Endodermal cell (in vitro differentiated cells): ENCODE results near the gene IQSEC2. TPM values are rescaled to one million over a fixed set of nuclear protein-coding genes. Genes with fewer than 3 reads are reported as not detected.

Source experiments
- DNase-seq: peaks from one replicate; pipeline ENCODE4 v3.0.0-alpha.2; 2017
- H3K27ac ChIP-seq: 2 replicates; pipeline ENCODE4 v1.5.1; 2013; ENCODE audit warnings: mild to moderate bottlenecking, low read depth, low read length, moderate library complexity
- H3K27me3 ChIP-seq: 2 replicates; pipeline ENCODE4 v1.6.1; 2013; ENCODE audit warnings: mild to moderate bottlenecking, low read length, moderate library complexity; ENCODE audit not compliant: insufficient read depth, control insufficient read depth, poor library complexity, severe bottlenecking
- H3K36me3 ChIP-seq: 2 replicates; pipeline ENCODE4 v1.7.0; 2013; ENCODE audit warnings: mild to moderate bottlenecking, low read length, moderate library complexity; ENCODE audit not compliant: control insufficient read depth, insufficient read depth
- H3K4me1 ChIP-seq: one replicate; pipeline ENCODE4 v1.7.0; 2013; ENCODE audit warnings: low read length; ENCODE audit not compliant: control insufficient read depth, insufficient read depth
- H3K4me3 ChIP-seq: 2 replicates; pipeline ENCODE4 v1.5.1; 2013; ENCODE audit warnings: mild to moderate bottlenecking, low read length, moderate library complexity
- H3K9ac ChIP-seq: 2 replicates; pipeline ENCODE4 v1.6.1; 2013; ENCODE audit warnings: mild to moderate bottlenecking, low read length, moderate library complexity; ENCODE audit not compliant: poor library complexity, severe bottlenecking; ENCODE audit errors: extremely low read depth
- H3K9me3 ChIP-seq: 2 replicates; pipeline ENCODE4 v1.6.1; 2013; ENCODE audit warnings: mild to moderate bottlenecking, low read length, moderate library complexity; ENCODE audit not compliant: control insufficient read depth
- H3K27ac Mint-ChIP-seq: 2 replicates; pipeline ENCODE4 v1.8.0; 2020; ENCODE audit warnings: mixed read lengths
- H3K27me3 Mint-ChIP-seq: 2 replicates; pipeline ENCODE4 v1.8.0; 2021; ENCODE audit warnings: mild to moderate bottlenecking, mixed read lengths; ENCODE audit not compliant: insufficient read depth
- H3K36me3 Mint-ChIP-seq: 2 replicates; pipeline ENCODE4 v1.8.0; 2020; ENCODE audit warnings: low read depth, mixed read lengths
- H3K4me1 Mint-ChIP-seq: 2 replicates; pipeline ENCODE4 v1.8.0; 2020; ENCODE audit warnings: mixed read lengths
- H3K4me3 Mint-ChIP-seq: 2 replicates; pipeline ENCODE4 v1.8.0; 2020; ENCODE audit warnings: mild to moderate bottlenecking, moderate library complexity, mixed read lengths
- H3K9me3 Mint-ChIP-seq: 2 replicates; pipeline ENCODE4 v1.8.0; 2020; ENCODE audit warnings: mild to moderate bottlenecking, mixed read lengths
- WGBS, 2 experiments: methylation state at CpG; one replicate each; pipeline versions ENCODE4 v1.1.5 to v1.1.7; 2013; ENCODE audit warnings: missing lambda C conversion rate in 2 of 2, mixed read lengths in 1 of 2; ENCODE audit not compliant: insufficient coverage in 1 of 2, insufficient read length in 1 of 2; 5-methylcytosine and 5-hydroxymethylcytosine counted together
- total RNA-seq, 2 donors: library from RNA; stranded (reverse); fragmentation: NEBNext Ultra II Directional in 1 of 2; extraction: Animal tissue kit (Norgen Biotek cat#: 25700) in 1 of 2; gene quantifications; 2 replicates in 1 of 2; 3 replicates in 1 of 2; pipeline ENCODE4 v1.2.1, GENCODE V29; 2021
- TF ChIP-seq, protein P1 (sequence below): fragments of 200-600 bp; sonication (generic); conservative IDR thresholded peaks from 2 replicates; pipeline ENCODE4 v1.5.0; 2021; ENCODE audit warnings: antibody characterized with exemption, mild to moderate bottlenecking

IQSEC2 gene
- total RNA-seq, 2 donors from 2014 or later: 14.7 to 18.2 TPM

DNA sequence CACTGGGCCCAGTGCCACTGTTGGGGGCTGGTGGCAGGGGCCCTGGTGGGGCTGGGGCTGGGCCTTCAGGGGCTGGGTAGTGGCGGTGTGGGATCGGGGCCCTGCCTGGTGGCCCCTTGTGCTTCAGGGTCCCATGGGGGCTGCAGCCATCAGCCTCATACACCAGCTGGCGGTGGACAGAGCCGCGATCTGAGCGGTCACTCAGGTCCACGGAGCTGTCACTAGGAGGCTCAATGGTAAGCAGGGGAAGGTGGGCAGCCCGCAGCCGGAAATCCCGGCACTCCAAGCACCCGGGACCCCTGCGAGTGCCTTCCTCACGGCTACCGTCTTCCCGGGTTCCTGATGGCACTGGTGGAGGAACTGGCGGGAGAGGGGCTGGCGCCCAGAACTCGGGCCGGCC is 30.8 kb downstream of the IQSEC2 start:
- Histone ChIP-seq H3K27ac (no peak overlapping the region), H3K9ac (no peak overlapping the region), H3K4me3 (no peak overlapping the region), H3K36me3 (no peaks in the 10 kb centered on the region), H3K27me3 (no peaks in the 10 kb centered on the region), H3K4me1 (no peaks in the 10 kb centered on the region), H3K9me3 (no peaks in the 10 kb centered on the region)
- no peaks in the 10 kb centered on the region for H3K4me1 Mint-ChIP-seq
- no peak overlapping the region for H3K4me3 Mint-ChIP-seq
- no peaks in the 10 kb centered on the region for H3K27me3 Mint-ChIP-seq
- no peak overlapping the region for H3K27ac Mint-ChIP-seq
- peaks cover 8% of the 10 kb centered on the region for H3K36me3 Mint-ChIP-seq
- peaks cover 63% of the 10 kb centered on the region for H3K9me3 Mint-ChIP-seq
- 98% methylated on average over 19 of the region's 19 CpGs; no CpG with 5 or more reads in 1 of the 2 experiments for WGBS, 2 experiments
- DNase-seq: no peak
- TF ChIP-seq, protein P1, sequence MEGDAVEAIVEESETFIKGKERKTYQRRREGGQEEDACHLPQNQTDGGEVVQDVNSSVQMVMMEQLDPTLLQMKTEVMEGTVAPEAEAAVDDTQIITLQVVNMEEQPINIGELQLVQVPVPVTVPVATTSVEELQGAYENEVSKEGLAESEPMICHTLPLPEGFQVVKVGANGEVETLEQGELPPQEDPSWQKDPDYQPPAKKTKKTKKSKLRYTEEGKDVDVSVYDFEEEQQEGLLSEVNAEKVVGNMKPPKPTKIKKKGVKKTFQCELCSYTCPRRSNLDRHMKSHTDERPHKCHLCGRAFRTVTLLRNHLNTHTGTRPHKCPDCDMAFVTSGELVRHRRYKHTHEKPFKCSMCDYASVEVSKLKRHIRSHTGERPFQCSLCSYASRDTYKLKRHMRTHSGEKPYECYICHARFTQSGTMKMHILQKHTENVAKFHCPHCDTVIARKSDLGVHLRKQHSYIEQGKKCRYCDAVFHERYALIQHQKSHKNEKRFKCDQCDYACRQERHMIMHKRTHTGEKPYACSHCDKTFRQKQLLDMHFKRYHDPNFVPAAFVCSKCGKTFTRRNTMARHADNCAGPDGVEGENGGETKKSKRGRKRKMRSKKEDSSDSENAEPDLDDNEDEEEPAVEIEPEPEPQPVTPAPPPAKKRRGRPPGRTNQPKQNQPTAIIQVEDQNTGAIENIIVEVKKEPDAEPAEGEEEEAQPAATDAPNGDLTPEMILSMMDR: no peak

DNA sequence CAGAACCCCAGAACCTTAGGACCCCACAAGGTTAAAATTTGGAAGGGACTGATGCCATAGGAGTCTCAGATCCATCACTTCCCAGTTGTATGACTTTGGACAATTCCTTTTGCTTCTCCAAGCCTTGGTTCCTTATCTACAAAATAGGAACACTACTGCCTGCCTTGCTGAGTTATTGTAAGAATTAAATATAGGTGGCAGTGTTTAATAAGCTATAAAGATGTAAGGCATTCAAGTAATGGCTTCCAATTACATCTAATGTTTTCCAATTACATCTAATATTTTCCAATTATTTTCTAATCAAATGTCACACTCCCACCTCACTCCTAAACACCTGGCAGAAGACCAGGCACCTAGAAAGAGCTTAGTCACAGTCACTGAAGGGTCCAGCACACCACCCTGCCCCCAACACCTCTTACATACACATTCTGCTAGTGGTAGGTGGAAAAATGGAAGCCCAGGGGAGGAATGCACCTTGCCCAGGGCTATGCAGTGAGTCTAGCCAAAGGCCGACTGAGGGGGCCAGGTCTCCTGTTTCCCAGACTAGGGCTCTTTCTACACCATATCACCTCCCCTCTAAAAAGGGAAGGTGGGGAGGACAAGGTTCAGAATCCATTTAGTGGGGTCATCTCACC is 31.9 kb downstream of the IQSEC2 start:
- H3K4me3 ChIP-seq: no peak overlapping the region
- TF ChIP-seq, protein P1: no peak
- H3K4me3 Mint-ChIP-seq: no peak overlapping the region
- peaks cover 59% of the 10 kb centered on the region for H3K9me3 Mint-ChIP-seq
- H3K9me3 ChIP-seq: no peaks in the 10 kb centered on the region
- H3K36me3 Mint-ChIP-seq: peaks cover 8% of the 10 kb centered on the region
- no peaks in the 10 kb centered on the region for H3K36me3 ChIP-seq
- H3K27ac Mint-ChIP-seq: no peak overlapping the region
- H3K27me3 ChIP-seq: no peaks in the 10 kb centered on the region
- no peak for DNase-seq
- H3K27me3 Mint-ChIP-seq: no peaks in the 10 kb centered on the region
- H3K27ac ChIP-seq: no peak overlapping the region
- WGBS, 2 experiments: no CpG with 5 or more reads among the region's 1 CpG
- no peaks in the 10 kb centered on the region for H3K4me1 ChIP-seq
- H3K9ac ChIP-seq: no peak overlapping the region
- H3K4me1 Mint-ChIP-seq: no peaks in the 10 kb centered on the region

DNA sequence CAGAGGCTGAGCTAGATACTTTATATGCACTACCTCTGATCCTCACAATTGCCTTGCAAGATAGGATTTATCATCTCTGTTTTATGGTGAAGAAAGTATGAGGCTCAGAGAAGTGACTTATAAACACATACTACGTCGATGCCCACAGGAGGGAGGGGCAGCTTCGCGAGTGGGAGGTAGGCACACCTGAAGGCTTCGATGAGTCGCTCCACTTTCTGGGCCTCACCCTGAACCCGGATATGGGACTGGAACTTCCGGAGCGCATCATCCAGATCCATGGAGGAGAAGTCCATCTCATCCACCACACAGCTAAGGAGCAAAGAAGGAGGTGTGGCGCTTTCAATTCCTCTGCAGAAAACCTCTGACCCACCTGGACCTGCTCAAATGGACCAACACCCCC is 33.5 kb downstream of the IQSEC2 start:
- Histone ChIP-seq H3K9me3 (no peaks in the 10 kb centered on the region), H3K27ac (no peak overlapping the region), H3K4me1 (no peaks in the 10 kb centered on the region), H3K36me3 (no peaks in the 10 kb centered on the region), H3K27me3 (no peaks in the 10 kb centered on the region), H3K4me3 (no peak overlapping the region), H3K9ac (no peak overlapping the region)
- no peaks in the 10 kb centered on the region for H3K4me1 Mint-ChIP-seq
- H3K27me3 Mint-ChIP-seq: no peaks in the 10 kb centered on the region
- H3K4me3 Mint-ChIP-seq: no peak overlapping the region
- H3K27ac Mint-ChIP-seq: no peak overlapping the region
- H3K9me3 Mint-ChIP-seq: peaks cover 55% of the 10 kb centered on the region
- DNase-seq: no peak
- 92 to 96% methylated on average over 5 to 10 of the region's 10 CpGs for WGBS, 2 experiments
- TF ChIP-seq, protein P1: no peak
- peaks cover 8% of the 10 kb centered on the region for H3K36me3 Mint-ChIP-seq
